HepG2 (cell line): Measurements from ENCODE around the gene DNAJC1. TPM values are rescaled to one million over a fixed set of nuclear protein-coding genes. Genes with fewer than 3 reads are reported as not detected.
A peak's percentile ranks its signal among the peaks of the same experiment; 100 is the strongest.

Source experiments
- ELF4 ChIP-seq: sonication (generic); formaldehyde crosslinking; IDR thresholded peaks from 2 replicates; pipeline ENCODE4 v1.5.0; 2020; ENCODE audit warnings: missing genetic modification reagents, mild to moderate bottlenecking, moderate library complexity, borderline replicate concordance
- FLYWCH1 ChIP-seq: sonication (generic); formaldehyde crosslinking; IDR thresholded peaks from 2 replicates; pipeline ENCODE4 v1.8.1; 2023; ENCODE audit warnings: mild to moderate bottlenecking, missing genetic modification reagents
- FOXJ3 ChIP-seq: sonication (generic); formaldehyde crosslinking; IDR thresholded peaks from 2 replicates; pipeline ENCODE4 v1.4.0; 2020; ENCODE audit warnings: missing genetic modification reagents, mild to moderate bottlenecking, borderline replicate concordance
- HES4 ChIP-seq: sonication (generic); formaldehyde crosslinking; IDR thresholded peaks from 2 replicates; pipeline ENCODE4 v1.9.0; 2021; ENCODE audit warnings: mild to moderate bottlenecking, missing genetic modification reagents, borderline replicate concordance
- HMGA1 ChIP-seq: sonication (generic); formaldehyde crosslinking; conservative IDR thresholded peaks from 2 replicates; pipeline ENCODE4 v1.4.0; 2020; ENCODE audit warnings: missing genetic modification reagents
- HNF1B ChIP-seq: sonication (generic); formaldehyde crosslinking; IDR thresholded peaks from 2 replicates; pipeline ENCODE4 v1.5.1; 2020; ENCODE audit warnings: mild to moderate bottlenecking, moderate library complexity, missing genetic modification reagents
- HNRNPL ChIP-seq: fragments of 200-400 bp; formaldehyde crosslinking; IDR thresholded peaks from 2 replicates; pipeline ENCODE4 v1.6.1; 2017; ENCODE audit warnings: mild to moderate bottlenecking, low read depth, low read length
- KAT7 ChIP-seq: IDR thresholded peaks from 2 replicates; pipeline ENCODE4 v1.6.1; 2018; ENCODE audit warnings: borderline replicate concordance, missing compliant biosample characterization
- MAF1 ChIP-seq: sonication (generic); formaldehyde crosslinking; IDR thresholded peaks from 2 replicates; pipeline ENCODE4 v1.5.0; 2020; ENCODE audit warnings: missing genetic modification reagents, borderline replicate concordance
- PHF21A ChIP-seq: sonication (generic); formaldehyde crosslinking; IDR thresholded peaks from 2 replicates; pipeline ENCODE4 v1.5.0; 2020; ENCODE audit warnings: mild to moderate bottlenecking, missing genetic modification reagents
- RORA ChIP-seq: sonication (generic); formaldehyde crosslinking; IDR thresholded peaks from 2 replicates; pipeline ENCODE4 v1.5.0; 2020; ENCODE audit warnings: mild to moderate bottlenecking, missing genetic modification reagents, moderate library complexity
- SALL1 ChIP-seq: sonication (generic); formaldehyde crosslinking; IDR thresholded peaks from 2 replicates; pipeline ENCODE4 v1.8.0; 2022; ENCODE audit warnings: mild to moderate bottlenecking, missing genetic modification reagents
- SSRP1 ChIP-seq: IDR thresholded peaks from 2 replicates; pipeline ENCODE4 v1.6.1; 2016; ENCODE audit warnings: control low read depth
- SYNCRIP ChIP-seq: fragments of 200-400 bp; formaldehyde crosslinking; IDR thresholded peaks from 2 replicates; pipeline ENCODE4 v1.6.1; 2018; ENCODE audit warnings: mild to moderate bottlenecking, low read depth, low read length; ENCODE audit not compliant: insufficient read depth
- TBX3 ChIP-seq: fragments of 450-650 bp; IDR thresholded peaks from 2 replicates; pipeline ENCODE4 v1.6.1; 2017; ENCODE audit warnings: antibody characterized with exemption, mild to moderate bottlenecking, inconsistent platforms, borderline replicate concordance
- ZBTB38 ChIP-seq: sonication (generic); formaldehyde crosslinking; IDR thresholded peaks from 2 replicates; pipeline ENCODE4 v1.5.1; 2020; ENCODE audit warnings: mild to moderate bottlenecking, missing genetic modification reagents
- ZBTB44 ChIP-seq: sonication (generic); formaldehyde crosslinking; IDR thresholded peaks from 2 replicates; pipeline ENCODE4 v1.4.0; 2020; ENCODE audit warnings: missing genetic modification reagents
- ZNF329 ChIP-seq: sonication (generic); formaldehyde crosslinking; IDR thresholded peaks from 2 replicates; pipeline ENCODE4 v1.9.0; 2021; ENCODE audit warnings: low read depth, mild to moderate bottlenecking, missing genetic modification reagents
- ZNF550 ChIP-seq: sonication (generic); formaldehyde crosslinking; IDR thresholded peaks from 2 replicates; pipeline ENCODE4 v1.4.0; 2020; ENCODE audit warnings: mild to moderate bottlenecking, missing genetic modification reagents, borderline replicate concordance
- ZNF672 ChIP-seq: sonication (generic); formaldehyde crosslinking; IDR thresholded peaks from 2 replicates; pipeline ENCODE4 v1.8.1; 2022; ENCODE audit warnings: missing genetic modification reagents
- ZNF691 ChIP-seq: sonication (generic); formaldehyde crosslinking; IDR thresholded peaks from 2 replicates; pipeline ENCODE4 v1.4.0; 2020; ENCODE audit warnings: missing genetic modification reagents, low read depth, mild to moderate bottlenecking, borderline replicate concordance
- ZNF709 ChIP-seq: sonication (generic); formaldehyde crosslinking; IDR thresholded peaks from 2 replicates; pipeline ENCODE4 v1.5.0; 2020; ENCODE audit warnings: mild to moderate bottlenecking, missing genetic modification reagents
- ZNF879 ChIP-seq: sonication (generic); formaldehyde crosslinking; IDR thresholded peaks from 2 replicates; pipeline ENCODE4 v1.8.1; 2023; ENCODE audit warnings: missing genetic modification reagents
- ZXDC ChIP-seq: sonication (generic); formaldehyde crosslinking; IDR thresholded peaks from 2 replicates; pipeline ENCODE4 v1.5.0; 2020; ENCODE audit warnings: mild to moderate bottlenecking, missing genetic modification reagents
- polyA plus RNA-seq, 8 experiments: library from polyadenylated mRNA; depleted of rRNA in 3 of 8; stranded (reverse) in 7 of 8; unstranded in 1 of 8; fragments of >200 nt; fragmentation: Illumina TruSeq in 4 of 8; extraction: Trizol in 4 of 8; gene quantifications; 2 replicates each; pipeline versions ENCODE4 v1.2.1 to v1.2.3, GENCODE V29; 2011 to 2016; ENCODE audit warnings: low read depth in 4 of 8, missing spikeins in 1 of 8, mixed read lengths in 1 of 8; ENCODE audit not compliant: insufficient read depth in 1 of 8
- total RNA-seq, 5 experiments: library from RNA; depleted of rRNA; stranded (reverse); fragments of >200 nt; fragmentation: Illumina TruSeq; extraction: Trizol; gene quantifications; 2 replicates each; pipeline ENCODE4 v1.2.3, GENCODE V29; 2016; ENCODE audit warnings: low read depth in 1 of 5

The DNAJC1 gene
- total and polyA plus RNA-seq, 2 of the 13 experiments (the other 11 are each of a cell fraction or from before 2014, with no cell fraction given) = 9.9 to 16.6 TPM

- no peak for TF ChIP-seq ZXDC (CRISPR knock-in tag)
- TF ChIP-seq ZNF709 (CRISPR knock-in tag) = no peak; the same call in 1 of the 2 replicates
- no peak for TF ChIP-seq TBX3
- TF ChIP-seq HNF1B (CRISPR knock-in tag) = peak; percentile 40; the same call in 1 of the 2 replicates
- no peak for TF ChIP-seq ZNF691 (CRISPR knock-in tag)
- no peak for TF ChIP-seq ELF4
- TF ChIP-seq PHF21A (CRISPR knock-in tag) = peak; percentile 67
- no peak for TF ChIP-seq ZNF329 (CRISPR knock-in tag)
- TF ChIP-seq HNRNPL = 0 out of 2 replicates have a peak, but pooled peaks have one; percentile 44
- TF ChIP-seq FLYWCH1 (CRISPR knock-in tag) = 0 out of 2 replicates have a peak, but pooled peaks have one; percentile 62
- no peak for TF ChIP-seq SYNCRIP
- TF ChIP-seq ZBTB38 = no peak
- TF ChIP-seq SALL1 (CRISPR knock-in tag) = peak; percentile 69
- no peak for TF ChIP-seq ZNF672 (CRISPR knock-in tag)
- TF ChIP-seq FOXJ3 (CRISPR knock-in tag) = 0 out of 2 replicates have a peak, but pooled peaks have one; percentile 19
- no peak for TF ChIP-seq ZNF550 (CRISPR knock-in tag)
- peak; percentile 97 for TF ChIP-seq HES4
- no peak; the same call in 1 of the 2 replicates for TF ChIP-seq KAT7 (CRISPR knock-in tag)
- no peak for TF ChIP-seq MAF1 (CRISPR knock-in tag)
- TF ChIP-seq RORA (CRISPR knock-in tag) = no peak
- TF ChIP-seq SSRP1 (CRISPR knock-in tag) = no peak
- TF ChIP-seq ZNF879 (CRISPR knock-in tag) = 0 out of 2 replicates have a peak, but pooled peaks have one; percentile 62
- no peak for TF ChIP-seq ZBTB44 (CRISPR knock-in tag)
- TF ChIP-seq HMGA1 (CRISPR knock-in tag) = no peak
Observed at GRCh38 chr10:22003177-22003963, at the start of gene DNAJC1 (continued).
